Measurements from ENCODE around the gene PTPRM. TPM values are rescaled to one million over a fixed set of nuclear protein-coding genes. Genes with fewer than 3 reads are reported as not detected.

Gene PTPRM
- total RNA-seq, 1 experiment from 2014 or later: 11.1 TPM

GRCh38 chr18:8036551-8036950, 469.4 kb downstream of the PTPRM start (continued):
- no peak for TF ChIP-seq USF2 (CRISPR knock-in tag; IDR thresholded peaks at IDR 0.05)
- TF ChIP-seq MLX (CRISPR knock-in tag; IDR thresholded peaks at IDR 0.05): no peak
- TF ChIP-seq ZMAT4 (CRISPR knock-in tag; IDR thresholded peaks at IDR 0.05): no peak

- H3K27ac Mint-ChIP-seq: no peak overlapping the region; the same call in 1 of the 2 replicates
- 0 out of 2 replicates have a peak, but pooled peaks cover 3% of the 10 kb centered on the region for H3K9me3 Mint-ChIP-seq
- POLR2A ChIA-PET: no interaction called here
- TF ChIP-seq NR3C1 (CRISPR knock-in tag; conservative IDR thresholded peaks at IDR 0.05; ENCODE audit: low read depth): no peak
- DNase-seq (ENCODE audit: low spot score) (no peak), ATAC-seq (no peak)
- CTCF ChIA-PET: no interaction called here
- H3K27me3 Mint-ChIP-seq (ENCODE audit: low read depth): no peaks in the 10 kb centered on the region
- H3K4me3 Mint-ChIP-seq: no peak overlapping the region
- H3K4me1 Mint-ChIP-seq: peaks cover 16% of the 10 kb centered on the region
- no peaks in the 10 kb centered on the region for H3K36me3 Mint-ChIP-seq
Observed at GRCh38 chr18:8037296-8037695, 470.2 kb downstream of the PTPRM start.

- ChIA-PET POLR2A (no interaction called here), CTCF (no interaction called here)
- no peaks in the 10 kb centered on the region for H3K9me3 Mint-ChIP-seq
- ATAC-seq (no peak), DNase-seq (ENCODE audit: low spot score) (no peak)
- no peaks in the 10 kb centered on the region for H3K27me3 Mint-ChIP-seq (ENCODE audit: low read depth)
- H3K4me3 Mint-ChIP-seq: no peak overlapping the region
- H3K36me3 Mint-ChIP-seq: no peaks in the 10 kb centered on the region
- H3K4me1 Mint-ChIP-seq: peaks cover 16% of the 10 kb centered on the region
- no peak overlapping the region for H3K27ac Mint-ChIP-seq
- TF ChIP-seq ETV6 (CRISPR knock-in tag; IDR thresholded peaks at IDR 0.05) (no peak), SMAD4 (CRISPR knock-in tag; IDR thresholded peaks at IDR 0.05) (no peak), STAT6 (CRISPR knock-in tag; conservative IDR thresholded peaks at IDR 0.05; ENCODE audit: low read depth) (no peak), FOXK1 (CRISPR knock-in tag; IDR thresholded peaks at IDR 0.05) (no peak), MAX (CRISPR knock-in tag; IDR thresholded peaks at IDR 0.05) (no peak), ZNF396 (CRISPR knock-in tag; IDR thresholded peaks at IDR 0.05; ENCODE audit: borderline replicate concordance) (no peak), ZBTB43 (CRISPR knock-in tag; IDR thresholded peaks at IDR 0.05) (no peak), ZSCAN18 (CRISPR knock-in tag; IDR thresholded peaks at IDR 0.05) (no peak), ZNF281 (CRISPR knock-in tag; IDR thresholded peaks at IDR 0.05) (no peak), TEAD1 (CRISPR knock-in tag; IDR thresholded peaks at IDR 0.05) (no peak), ATF1 (CRISPR knock-in tag; IDR thresholded peaks at IDR 0.05) (no peak), CREM (CRISPR knock-in tag; IDR thresholded peaks at IDR 0.05) (no peak), PRDM15 (CRISPR knock-in tag; IDR thresholded peaks at IDR 0.05) (no peak), GRHL2 (CRISPR knock-in tag; IDR thresholded peaks at IDR 0.05; ENCODE audit: insufficient replicate concordance, severe bottlenecking) (no peak)
Observed at GRCh38 chr18:8040021-8040420, 472.9 kb downstream of the PTPRM start.
